Adrenal gland (tissue), 19 donors: ENCODE data around the gene AGRN. TPM values are rescaled to one million over a fixed set of nuclear protein-coding genes. Genes with fewer than 3 reads are reported as not detected.

Source experiments
- DNase-seq, 7 donors: peaks; one replicate each; pipeline ENCODE4 v3.0.0-alpha.2; 2019 to 2020
- H3K27ac ChIP-seq, 5 donors: fragments of 200-600 bp; sonication (generic) in 4 of 5; 1 replicate in 3 of 5; 2 replicates in 2 of 5; pipeline versions ENCODE4 v1.5.1 to v1.8.0; 2016 to 2020; ENCODE audit warnings: mild to moderate bottlenecking in 1 of 5
- H3K27me3 ChIP-seq: fragments of 200-600 bp; 2 replicates; pipeline ENCODE4 v1.8.0; 2021
- H3K36me3 ChIP-seq, 2 donors: fragments of 200-600 bp; replicated peaks in 1 of 2; 1 replicate in 1 of 2; 2 replicates in 1 of 2; pipeline versions ENCODE4 v1.5.1 to v1.8.0; 2018 to 2022
- H3K4me1 ChIP-seq, 2 donors: fragments of 200-600 bp; replicated peaks in 1 of 2; 1 replicate in 1 of 2; 2 replicates in 1 of 2; pipeline versions ENCODE4 v1.5.1 to v1.8.0; 2018 to 2021
- H3K4me3 ChIP-seq, 4 donors: fragments of 200-600 bp; sonication (generic) in 3 of 4; one replicate each; pipeline ENCODE4 v1.5.1; 2016 to 2018
- H3K9me3 ChIP-seq, 3 donors: fragments of 200-600 bp; sonication (generic) in 1 of 3; replicated peaks in 1 of 3; 1 replicate in 2 of 3; 2 replicates in 1 of 3; pipeline versions ENCODE4 v1.5.1 to v1.8.0; 2016 to 2021
- CTCF ChIP-seq, 6 experiments: fragments of 450-650 bp in 4 of 6; fragments of 200-600 bp in 2 of 6; sonication (generic) in 1 of 6; IDR thresholded peaks; 1 replicate in 5 of 6; 2 replicates in 1 of 6; pipeline versions ENCODE4 v1.5.1 to v1.8.0; 2016 to 2021; ENCODE audit warnings: antibody characterized with exemption in 6 of 6, mild to moderate bottlenecking in 2 of 6, moderate library complexity in 1 of 6
- POLR2A ChIP-seq, 2 donors: fragments of 450-650 bp; IDR thresholded peaks; one replicate each; pipeline ENCODE4 v1.6.1; 2017; ENCODE audit warnings: antibody characterized with exemption in 2 of 2, mild to moderate bottlenecking in 2 of 2, moderate library complexity in 1 of 2
- WGBS, 4 donors: extraction: QIAGEN DNeasy Blood & Tissue Kit in 2 of 4; methylation state at CpG; one replicate each; pipeline versions ENCODE4 v1.1.5 to v1.1.7; 2013 to 2017; 5-methylcytosine and 5-hydroxymethylcytosine counted together
- intact Hi-C, 2 donors: fragments of 100-400 bp; cut with DNase I; formaldehyde crosslinking; loops; one replicate each; pipeline versions ENCODE4 v1.14.1 to v1.15.0; 2022 to 2023
- long read RNA-seq, 10 donors: library from polyadenylated mRNA in 3 of 10; unstranded in 2 of 10; stranded (forward) in 1 of 10; transcript quantifications; one replicate each; pipeline ENCODE4 v2.0.0 and lab custom pipeline, GENCODE V29; 2021 to 2026
- polyA plus RNA-seq, 3 donors: library from polyadenylated mRNA; stranded (reverse); fragments of 200-250 nt in 2 of 3; fragments of 350-450 nt in 1 of 3; fragmentation: Illumina TruSeq in 1 of 3; extraction: RNeasy Lipid Tissue Mini Kit (QIAGEN cat#74804) in 1 of 3; gene quantifications; one replicate each; pipeline ENCODE4 v1.2.3, GENCODE V29; 2013 to 2014
- total RNA-seq, 9 donors: library from RNA; depleted of rRNA in 4 of 9; stranded (reverse); fragments of >200 nt in 4 of 9; fragments of 120-200 nt in 1 of 9; fragmentation: NEBNext Ultra II Directional in 1 of 9; extraction: Animal tissue kit (Norgen Biotek cat#: 25700) in 1 of 9; gene quantifications; one replicate each; pipeline versions ENCODE4 v1.1.0 to v1.2.4, GENCODE V29; 2013 to 2023
- donor health status: healthy with polysubstance abuse.
- donor health status: Bipolar disorder and iron deficiency.
- donor health status: DM: yes; HTN: yes; CAD: no.
- donor health status: DM: no; HTN: no; CAD: no.
- donor health status: DM: no; HTN: no; CAD: no.
- donor health status: DM: yes; HTN: yes; CAD: no.

AGRN gene
- total RNA-seq (10 to 100 TPM in 6 of 9 donors, 1 to 10 TPM in 3; 3.4 to 20.5 (median 13.0) TPM), polyA plus RNA-seq (10 to 100 TPM in 2 of 3 donors, 1 to 10 TPM in 1; 2.2 to 27.8 (median 10.2) TPM)
- long read RNA-seq, donor 1 = 0 reads
- long read RNA-seq, donor 2 = 0 reads
- long read RNA-seq, donor 3 = 0 reads
- long read RNA-seq, donor 4 = 0 reads
- long read RNA-seq, donor 5, partial matches to known transcripts = 4 of 6 reads
- long read RNA-seq, donor 5, other reads (novel, unspliced or antisense) = 0 of 6 reads
- long read RNA-seq, donor 6 = 0 reads
- long read RNA-seq, donor 7 = 0 reads
- long read RNA-seq, donor 8 = 0 reads
- long read RNA-seq, donor 9 = 0 reads
- long read RNA-seq, donor 10 = 0 reads

DNA sequence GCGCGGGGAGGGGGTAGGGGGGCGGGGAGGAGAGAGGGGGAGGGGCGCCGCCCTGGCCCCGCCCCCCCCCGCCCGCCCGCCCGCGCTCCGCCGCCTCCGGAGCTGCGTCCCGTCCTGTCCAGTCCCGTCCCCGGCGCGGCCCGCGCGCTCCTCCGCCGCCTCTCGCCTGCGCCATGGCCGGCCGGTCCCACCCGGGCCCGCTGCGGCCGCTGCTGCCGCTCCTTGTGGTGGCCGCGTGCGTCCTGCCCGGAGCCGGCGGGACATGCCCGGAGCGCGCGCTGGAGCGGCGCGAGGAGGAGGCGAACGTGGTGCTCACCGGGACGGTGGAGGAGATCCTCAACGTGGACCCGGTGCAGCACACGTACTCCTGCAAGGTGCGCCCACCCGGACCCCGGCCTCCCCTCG lies at the start of gene AGRN:
Gene AGRN (plus strand): TSS at position 121 of the 405 bp plus-strand sequence. CDS start 53 bp downstream, at position 174.
- peak in 4 of 7 donors; percentile 49 to 62 (median 52) for DNase-seq
- Histone ChIP-seq H3K4me3 (peak within 1 kb of the TSS in 2 of 4 donors; percentile 43 to 97), H3K9me3 (no peaks in the 10 kb centered on the region), H3K4me1 (peaks cover 12 to 16% of the 10 kb centered on the region in 2 donors), H3K27ac (peak within 1 kb of the TSS in 3 of 5 donors; percentile 64 to 96 (median 75)), H3K36me3 (no peaks in the 10 kb centered on the region), H3K27me3 (peaks cover 13% of the 10 kb centered on the region)
- WGBS, 4 donors = 0 to 3% (median 0%) methylated on average over 7 to 48 of the region's 58 CpGs
- TF ChIP-seq POLR2A (IDR thresholded peaks at IDR 0.05) (no peak), CTCF (IDR thresholded peaks at IDR 0.05) (no peak)
- intact Hi-C loops = no loop called here

- intact Hi-C loops = loop anchor here in 1 of 2 donors (10.0 kb wide), 1 partner anchor 66 kb away; no protein-coding TSS in a partner anchor
- H3K27me3 ChIP-seq = peaks cover 53% of the 10 kb centered on the region
- H3K36me3 ChIP-seq = no peaks in the 10 kb centered on the region
- TF ChIP-seq CTCF (IDR thresholded peaks at IDR 0.05) = no peak
- no peak for TF ChIP-seq POLR2A (IDR thresholded peaks at IDR 0.05)
- H3K4me3 ChIP-seq = no peak overlapping the region
- 0 to 19% (median 14%) methylated on average over 4 to 33 of the region's 33 CpGs for whole genome bisulfite sequencing, 4 donors
- H3K27ac ChIP-seq = no peak overlapping the region
- DNase-seq = no peak
- peaks cover 14 to 15% of the 10 kb centered on the region in 2 donors for H3K4me1 ChIP-seq
- H3K9me3 ChIP-seq = no peaks in the 10 kb centered on the region
Measured at GRCh38 chr1:970242-970972, 49.5 kb upstream of the AGRN start.

- no peak for DNase-seq
- WGBS, 4 donors = 31 to 44% (median 38%) methylated on average over 14 to 42 of the region's 42 CpGs
- intact Hi-C loops = loop anchor here in 1 of 2 donors (10.0 kb wide), 1 partner anchor 66 kb away; no protein-coding TSS in a partner anchor
Measured at GRCh38 chr1:970973-971730, 48.8 kb upstream of the AGRN start.

More at GRCh38 chr1:970973-971730, 48.8 kb upstream of the AGRN start:
- TF ChIP-seq POLR2A (IDR thresholded peaks at IDR 0.05) (no peak), CTCF (IDR thresholded peaks at IDR 0.05) (no peak)
- no peaks in the 10 kb centered on the region for H3K9me3 ChIP-seq
- H3K27ac ChIP-seq = no peak overlapping the region
- H3K36me3 ChIP-seq = no peaks in the 10 kb centered on the region
- H3K27me3 ChIP-seq = peaks cover 59% of the 10 kb centered on the region
- H3K4me1 ChIP-seq = peaks cover 10% of the 10 kb centered on the region in 2 donors
- H3K4me3 ChIP-seq = no peak overlapping the region
